ENCODE measurements around the gene CAMTA1.

CAMTA1 gene

GRCh38 chr1:7198664-7199063 lies 413.4 kb downstream of the CAMTA1 start:
- DNase-seq (ENCODE audit: low read depth) = no peak

GRCh38 chr1:7199077-7199779 lies 414.0 kb downstream of the CAMTA1 start:
- DNase-seq (ENCODE audit: low read depth) = no peak

GRCh38 chr1:7207875-7208646 lies 422.8 kb downstream of the CAMTA1 start:
- no peak for DNase-seq (ENCODE audit: low read depth)

- no peak for DNase-seq (ENCODE audit: low read depth)
These were observed 423.5 kb downstream of the CAMTA1 start for GRCh38 chr1:7208647-7209180.

- DNase-seq (ENCODE audit: low read depth) = no peak
These were observed 424.1 kb downstream of the CAMTA1 start for GRCh38 chr1:7209336-7209735.

- DNase-seq (ENCODE audit: low read depth) = no peak
These were observed 433.1 kb downstream of the CAMTA1 start for GRCh38 chr1:7218210-7218832.

- DNase-seq (ENCODE audit: low read depth) = no peak
These were observed 433.8 kb downstream of the CAMTA1 start for GRCh38 chr1:7219031-7219430.

GRCh38 chr1:7220007-7220406 lies 434.8 kb downstream of the CAMTA1 start:
- no peak for DNase-seq (ENCODE audit: low read depth)

- no peak for DNase-seq (ENCODE audit: low read depth)
These were observed 435.5 kb downstream of the CAMTA1 start for GRCh38 chr1:7220712-7221252.

- no peak for DNase-seq (ENCODE audit: low read depth)
These were observed 436.8 kb downstream of the CAMTA1 start for GRCh38 chr1:7221826-7222694.

- no peak for DNase-seq (ENCODE audit: low read depth)
These were observed 437.4 kb downstream of the CAMTA1 start for GRCh38 chr1:7222695-7223015.

GRCh38 chr1:7223334-7224080 lies 438.3 kb downstream of the CAMTA1 start:
- DNase-seq (ENCODE audit: low read depth) = no peak

- DNase-seq (ENCODE audit: low read depth) = no peak
These were observed 438.9 kb downstream of the CAMTA1 start for GRCh38 chr1:7224081-7224534.

- DNase-seq (ENCODE audit: low read depth) = no peak
These were observed 439.4 kb downstream of the CAMTA1 start for GRCh38 chr1:7224644-7225043.

GRCh38 chr1:7225711-7226505 lies 440.7 kb downstream of the CAMTA1 start:
- no peak for DNase-seq (ENCODE audit: low read depth)

- DNase-seq (ENCODE audit: low read depth) = no peak
These were observed 442.4 kb downstream of the CAMTA1 start for GRCh38 chr1:7227654-7228053.

- DNase-seq (ENCODE audit: low read depth) = no peak
These were observed 443.2 kb downstream of the CAMTA1 start for GRCh38 chr1:7228252-7228961.

GRCh38 chr1:7229186-7229585 lies 443.9 kb downstream of the CAMTA1 start:
- no peak for DNase-seq (ENCODE audit: low read depth)
